HG02981 (cell line): Measurements from ENCODE around the gene CS.
A peak's percentile ranks its signal among the peaks of the same experiment; 100 is the strongest.
"Not testable (repeated sequence)": the region's sequence is repeated elsewhere in the genome, so short reads cannot be mapped to it uniquely, and the experiment has no call there.

Experiments used
- ATAC-seq: cut with Tn5 transposase; IDR thresholded peaks from one replicate; pipeline ENCODE4 v1.9.1; 2021; ENCODE audit warnings: mild to moderate bottlenecking, moderate library complexity; ENCODE audit not compliant: unreplicated experiment

Gene CS

DNA sequence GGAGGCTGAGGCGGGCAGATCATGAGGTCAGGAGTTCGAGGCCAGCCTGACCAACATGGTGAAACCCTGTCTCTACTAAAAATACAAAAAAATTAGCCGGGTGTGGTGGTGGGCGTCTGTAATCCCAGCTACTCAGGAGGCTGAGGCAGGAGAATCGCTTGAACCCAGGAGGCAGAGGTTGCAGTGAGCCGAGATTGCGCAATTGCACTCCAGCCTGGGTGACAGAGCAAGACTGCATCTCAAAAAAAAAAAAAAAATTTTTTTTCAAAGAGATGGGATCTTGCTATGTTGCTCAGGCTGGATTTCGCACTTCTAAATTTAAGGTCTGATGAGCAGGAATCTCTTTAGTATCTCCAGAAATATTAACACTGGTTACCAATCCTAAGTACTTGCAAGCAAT lies 21.5 kb upstream of the CS start:
- not testable (repeated sequence) for ATAC-seq

DNA sequence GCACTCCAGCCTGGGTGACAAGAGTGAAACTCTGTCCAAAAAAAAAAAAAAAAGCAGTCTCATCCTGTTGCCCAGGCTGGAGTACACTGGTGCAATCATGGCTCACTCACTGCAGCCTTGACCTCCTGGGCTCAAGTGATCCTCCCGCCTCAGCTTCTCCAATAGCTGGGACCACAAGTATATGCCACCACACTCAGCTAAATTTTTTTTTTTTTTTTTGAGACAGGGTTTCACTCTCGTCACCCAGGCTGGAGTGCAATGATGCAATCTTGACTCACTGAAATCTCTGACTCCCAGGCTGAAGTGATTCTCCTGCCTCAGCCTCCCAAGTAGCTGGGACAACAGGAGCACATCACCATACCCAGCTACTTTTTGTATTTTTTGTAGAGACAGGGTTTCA lies 20.9 kb upstream of the CS start:
- no peak for ATAC-seq

DNA sequence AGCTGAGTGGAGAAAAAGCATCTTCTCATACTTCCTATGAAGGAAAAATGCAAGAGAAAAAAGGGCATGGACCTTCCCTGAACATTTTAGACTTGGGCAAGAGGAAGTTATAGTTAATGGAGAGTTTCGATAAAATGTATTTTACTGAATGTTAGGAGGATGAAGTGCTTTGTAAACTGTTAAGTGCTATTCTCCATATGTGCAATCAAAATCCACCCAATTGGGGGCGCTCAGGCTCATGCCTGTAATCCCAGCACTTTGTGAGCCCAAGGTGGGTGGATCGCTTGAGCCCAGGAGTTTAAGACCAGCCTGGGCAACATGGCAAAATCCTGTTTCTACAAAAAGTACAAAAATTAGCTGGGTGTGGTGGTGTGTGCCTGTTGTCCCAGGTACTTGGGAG lies 17.5 kb upstream of the CS start:
- no peak for ATAC-seq

DNA sequence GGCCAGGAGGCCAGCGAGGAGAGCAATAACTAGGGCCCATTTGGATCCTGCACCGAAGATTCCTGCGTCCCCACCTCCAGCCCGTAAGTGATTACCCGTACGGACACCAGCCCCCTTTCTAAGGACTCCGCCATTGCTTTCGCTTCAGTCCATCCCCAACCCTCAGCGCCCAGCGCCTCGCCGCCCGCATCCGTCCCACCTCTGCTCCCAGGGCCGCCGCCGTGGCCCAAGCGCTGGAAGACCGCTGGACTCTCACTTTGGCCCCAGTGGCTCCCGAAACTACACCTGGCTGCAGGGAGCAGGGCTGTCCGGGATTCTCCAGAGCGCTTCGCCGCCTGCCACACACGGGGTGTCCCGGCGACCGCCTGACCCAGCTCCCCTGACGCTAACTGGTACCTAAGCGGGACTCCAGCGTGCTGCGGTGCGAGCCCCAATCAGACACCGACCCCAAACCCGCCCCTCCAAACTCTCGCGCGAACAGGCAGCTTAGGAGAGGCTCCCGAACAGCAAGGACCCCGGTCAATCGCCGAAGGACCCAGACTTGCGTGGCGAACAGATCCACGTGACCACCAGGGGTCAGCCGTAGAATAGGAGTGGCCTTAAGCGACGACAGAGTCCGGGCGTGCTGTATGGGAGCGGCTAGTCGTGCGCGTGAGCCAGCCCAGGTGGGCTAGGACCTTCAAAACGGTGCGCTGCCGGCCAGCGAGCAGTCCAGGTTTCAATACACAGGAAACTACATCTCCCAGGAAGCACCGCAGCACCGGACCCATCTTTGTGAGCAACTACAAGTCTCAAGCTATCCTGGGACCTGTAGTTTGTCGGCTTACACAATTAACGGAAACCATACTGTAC lies 15.7 kb upstream of the CS start, which contains the start of gene CNPY2:
TSS of gene CNPY2 (minus strand) at position 367 of the 852 bp plus-strand sequence. CDS start 771 bp downstream, outside the sequence.
- peak; percentile 89 for ATAC-seq

DNA sequence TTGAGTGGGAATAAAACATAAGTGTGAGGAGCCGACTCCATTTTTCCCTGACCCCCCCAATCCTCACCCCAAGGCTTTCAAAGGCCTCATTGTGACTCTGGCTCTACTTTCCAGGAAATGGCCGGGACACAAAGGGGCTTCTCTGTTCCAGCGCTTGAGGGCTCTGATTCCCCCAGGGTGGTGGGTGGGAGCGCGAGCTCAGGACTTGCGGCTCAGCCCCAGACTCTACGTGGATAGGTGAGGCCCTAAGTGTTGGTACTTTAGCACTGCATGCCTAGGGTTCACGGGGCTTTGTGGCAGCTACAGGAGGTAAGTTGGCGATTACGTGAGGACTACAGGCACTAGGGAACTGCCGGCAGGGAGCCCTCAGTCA lies 15.1 kb upstream of the CS start:
- ATAC-seq, result no peak

DNA sequence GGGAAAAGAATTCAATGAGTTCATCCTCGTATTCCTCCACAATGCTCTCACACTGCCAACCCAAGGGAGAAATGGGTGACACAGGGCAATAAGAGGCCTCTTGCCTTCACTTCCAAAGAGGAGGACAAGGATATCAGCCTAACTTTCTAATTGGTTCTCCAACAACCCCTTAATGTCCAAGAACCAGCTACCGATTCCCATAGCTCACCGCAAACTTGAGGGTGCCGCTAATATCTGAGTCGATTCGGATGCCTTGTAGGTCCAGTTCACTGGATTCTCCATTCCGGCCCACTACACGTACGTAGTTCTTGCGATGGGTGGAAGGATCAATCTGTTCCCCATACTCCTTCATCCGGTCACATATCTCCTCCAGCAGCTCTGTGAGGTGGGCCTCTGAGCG lies 10.9 kb upstream of the CS start:
- ATAC-seq, result no peak

DNA sequence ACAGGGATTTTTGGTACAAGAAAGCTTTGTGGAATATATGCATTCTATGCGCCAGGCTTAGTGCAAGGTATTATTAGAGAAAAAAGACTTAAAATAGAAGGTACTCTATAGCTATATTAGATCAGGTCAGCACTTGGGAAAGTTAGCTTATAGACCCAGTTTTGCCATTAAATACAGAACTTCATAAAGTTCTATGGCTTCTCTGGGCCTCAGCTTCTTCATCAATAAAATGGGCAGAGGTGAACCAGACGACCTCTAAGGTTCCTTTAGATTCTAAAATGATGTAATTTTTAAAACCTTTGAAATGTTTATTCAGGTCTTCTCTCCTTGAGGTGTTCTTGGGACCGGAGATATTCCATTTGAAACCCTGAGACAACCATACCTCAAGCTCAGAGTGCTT lies 8.6 kb upstream of the CS start:
- ATAC-seq, result no peak

DNA sequence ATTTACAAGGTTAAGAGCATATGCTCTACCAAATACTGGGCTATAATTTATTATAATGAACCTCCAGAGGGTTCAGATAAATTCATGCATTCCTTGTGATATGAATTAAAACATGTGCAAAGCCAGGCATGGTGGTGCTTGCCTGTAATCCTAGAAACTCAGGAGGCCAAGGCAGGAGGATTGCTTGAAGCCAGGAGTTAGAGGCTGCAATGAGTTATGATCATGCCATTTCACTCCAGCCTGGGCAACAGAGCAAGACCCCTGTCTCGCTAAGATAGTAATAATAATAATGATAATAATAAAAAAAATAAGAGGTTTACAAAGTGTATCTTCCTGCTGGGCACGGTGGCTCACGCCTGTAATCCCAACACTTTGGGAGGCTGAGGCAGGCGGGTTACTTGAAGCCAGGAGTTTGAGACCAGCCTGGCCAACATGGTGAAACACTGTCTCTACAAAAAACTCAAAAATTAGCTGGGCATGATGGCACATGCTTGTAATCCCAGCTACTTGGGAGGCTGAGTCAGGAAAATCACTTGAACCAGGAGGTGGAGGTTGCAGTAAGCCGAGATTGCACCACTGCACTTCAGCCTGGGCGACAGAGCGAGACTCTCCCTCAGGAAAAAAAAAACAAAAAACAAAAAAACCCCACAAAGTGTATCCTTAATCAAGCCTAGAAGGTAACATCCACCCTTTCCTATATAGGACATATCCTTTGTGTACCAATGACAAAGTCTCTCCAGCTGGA lies 7.3 kb upstream of the CS start:
- ATAC-seq, result no peak

DNA sequence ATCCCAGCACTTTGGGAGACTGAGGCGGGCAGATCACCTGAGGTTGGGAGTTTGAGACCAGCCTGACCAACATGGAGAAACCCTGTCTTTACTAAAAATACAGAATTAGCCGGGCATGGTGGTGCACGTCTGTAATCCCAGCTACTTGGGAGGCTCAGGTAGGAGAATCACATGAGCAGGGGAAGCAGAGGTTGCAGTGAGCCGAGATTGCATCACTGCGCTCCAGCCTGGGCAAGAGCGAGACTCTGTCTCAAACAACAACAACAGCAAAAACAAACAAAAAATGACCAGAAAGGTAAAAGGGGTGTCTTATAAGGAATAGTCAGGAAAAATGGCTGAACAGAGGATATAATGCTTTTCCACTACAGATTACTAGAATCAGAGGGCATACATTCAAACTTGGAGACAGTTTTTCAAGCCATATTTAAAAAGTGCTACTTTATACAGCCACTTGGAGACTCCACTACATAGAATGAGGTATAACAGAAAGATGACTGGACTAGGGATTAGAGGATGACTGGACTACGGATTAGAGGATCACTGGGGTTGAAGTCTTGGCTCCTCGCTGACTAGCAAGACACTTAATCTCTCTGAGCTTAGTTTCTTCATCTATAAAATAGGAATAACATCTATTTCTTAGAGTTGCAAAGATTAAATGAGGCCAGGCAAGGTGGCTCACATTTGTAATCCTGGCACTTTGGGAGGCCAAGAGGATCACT lies 4.9 kb upstream of the CS start:
- ATAC-seq, result no peak

DNA sequence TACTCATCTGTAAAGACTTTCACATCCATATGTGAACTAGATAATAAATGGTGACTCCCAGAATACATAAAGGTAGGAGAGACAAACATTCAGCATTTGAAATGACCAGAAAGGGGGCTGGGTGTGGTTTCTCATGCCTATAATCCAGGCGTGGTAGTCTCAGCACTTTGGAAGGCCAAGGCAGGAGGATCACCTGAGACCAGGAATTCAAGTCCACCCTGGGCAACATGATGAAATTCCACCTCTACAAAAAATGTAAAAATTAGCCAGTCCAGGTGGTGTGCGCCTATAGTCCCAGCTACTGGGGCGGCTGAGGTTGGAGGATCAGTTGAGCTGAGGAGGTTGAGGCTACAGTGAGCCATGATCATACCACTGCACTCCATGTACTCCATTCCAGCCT lies 4.1 kb upstream of the CS start:
- no peak for ATAC-seq

DNA sequence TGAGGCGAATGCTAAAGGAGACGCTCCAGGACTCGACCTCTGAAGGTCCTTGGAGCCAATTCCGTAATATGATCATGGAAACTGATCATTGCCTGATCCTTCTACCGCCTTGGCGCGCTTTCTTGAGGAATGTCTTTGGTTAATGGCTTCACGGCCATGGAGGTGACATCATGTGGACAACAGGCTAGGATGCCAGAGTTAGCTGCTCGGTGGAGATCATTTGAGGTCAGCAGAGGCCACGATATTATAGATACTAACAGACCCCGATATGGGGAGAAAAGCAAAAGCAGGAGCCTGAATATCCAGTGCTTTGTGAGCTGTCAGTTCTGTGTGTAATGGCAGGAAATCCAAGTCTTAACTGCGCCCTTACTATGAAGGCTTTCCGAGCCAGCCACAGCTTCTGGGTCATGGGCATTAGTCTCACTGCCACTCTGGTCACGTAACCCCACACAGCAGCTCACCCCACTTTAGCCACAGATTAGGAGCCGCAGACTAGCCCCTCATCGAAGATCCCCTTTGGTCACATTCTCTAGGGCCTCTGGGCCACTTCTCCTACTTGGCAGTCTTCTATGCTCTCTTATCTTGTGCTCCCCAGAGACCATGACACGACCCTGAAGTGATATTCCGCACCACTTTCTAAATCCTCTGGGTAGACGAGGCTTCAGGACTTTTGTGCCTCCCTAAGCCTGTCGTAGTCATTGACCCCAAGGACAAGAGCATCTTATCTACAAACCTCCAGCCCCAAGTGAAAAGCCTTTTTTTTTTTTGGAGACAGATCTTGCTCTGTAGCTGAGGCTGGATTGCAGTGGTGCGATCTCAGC lies 724 bp upstream of the CS start:
- ATAC-seq, result no peak

DNA sequence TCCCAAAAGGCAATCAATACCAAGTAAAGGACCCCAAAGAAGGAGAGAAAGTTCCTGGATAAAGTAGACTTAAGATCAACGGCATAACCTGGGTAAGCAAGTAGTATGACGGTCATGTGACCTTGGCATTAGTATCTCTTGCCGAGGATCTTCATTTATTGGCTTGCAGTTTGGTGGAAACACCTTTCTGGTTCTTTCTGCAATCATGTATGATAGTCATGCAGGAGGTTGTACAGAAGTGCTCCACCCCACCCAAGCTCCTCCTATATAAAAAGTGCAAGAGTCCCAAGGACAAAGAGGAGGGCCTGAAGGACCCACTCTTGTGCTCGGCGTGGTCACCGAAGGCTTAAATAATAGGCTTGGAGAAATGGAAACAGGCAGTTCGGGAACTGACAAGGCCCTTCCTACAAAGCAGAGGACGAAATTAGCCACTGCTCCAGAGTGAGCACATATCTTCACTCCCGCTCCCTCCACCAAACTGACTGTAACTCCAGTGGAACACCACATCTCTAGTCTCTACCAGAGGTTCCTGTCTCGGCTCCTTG lies 750 bp downstream of the CS start:
- ATAC-seq, result no peak

DNA sequence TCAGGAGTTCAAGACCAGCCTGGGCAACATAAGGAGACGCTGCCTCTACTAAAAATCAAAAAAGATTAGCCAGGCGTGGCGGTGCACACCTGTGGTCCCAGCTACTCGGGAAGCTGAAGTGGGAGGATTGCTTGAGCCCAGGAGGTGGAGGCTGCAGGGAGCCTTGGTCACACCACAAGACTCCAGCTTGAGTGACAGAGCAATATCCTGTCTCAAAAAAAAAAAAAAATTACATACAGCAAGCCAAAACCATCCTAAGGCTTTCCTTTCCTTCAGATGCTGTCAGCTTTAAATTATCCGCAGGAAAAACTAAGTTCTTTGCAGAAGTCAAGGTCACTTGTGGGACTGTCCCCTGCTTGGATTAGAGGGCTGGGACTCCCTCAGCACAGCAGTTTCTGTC lies 1.3 kb downstream of the CS start:
- ATAC-seq, result no peak

DNA sequence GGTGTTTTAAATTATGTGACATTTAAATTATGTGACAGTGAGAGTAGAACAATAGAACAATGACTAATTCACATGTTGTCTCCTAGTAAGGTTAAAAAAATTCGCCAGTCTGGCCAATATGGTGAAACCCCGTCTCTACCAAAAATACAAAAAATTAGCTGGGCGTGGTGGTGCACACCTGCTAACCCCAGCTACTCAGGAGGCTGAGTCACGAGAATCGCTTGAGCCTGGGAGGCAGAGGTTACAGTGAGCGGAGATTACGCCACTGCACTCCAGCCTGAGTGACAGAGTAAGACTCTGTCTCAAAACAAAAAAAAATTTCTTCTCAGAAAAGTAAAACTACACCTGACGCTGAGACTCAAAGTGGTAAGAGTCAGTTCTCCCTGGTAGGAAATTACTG lies 2.7 kb downstream of the CS start:
- ATAC-seq, result no peak

DNA sequence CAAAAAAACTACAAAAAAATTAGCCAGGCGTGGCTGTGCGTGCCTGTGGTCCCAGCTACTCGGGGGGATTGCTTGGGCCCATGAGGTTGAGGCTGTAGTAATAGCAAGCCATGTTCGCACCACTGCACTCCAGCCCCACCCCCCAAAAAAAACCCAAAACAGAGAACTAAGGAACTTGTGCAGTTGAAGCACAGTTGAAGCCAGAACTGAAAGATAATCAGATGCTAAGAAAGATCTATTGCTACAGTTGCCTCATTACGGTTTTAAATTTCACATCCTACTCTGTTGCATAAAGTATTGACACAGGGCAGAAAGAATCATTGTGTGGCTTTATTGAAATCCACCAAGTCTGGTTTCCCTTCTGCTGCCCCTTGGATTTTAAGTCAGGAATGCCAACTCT lies 3.8 kb downstream of the CS start:
- ATAC-seq, result no peak

DNA sequence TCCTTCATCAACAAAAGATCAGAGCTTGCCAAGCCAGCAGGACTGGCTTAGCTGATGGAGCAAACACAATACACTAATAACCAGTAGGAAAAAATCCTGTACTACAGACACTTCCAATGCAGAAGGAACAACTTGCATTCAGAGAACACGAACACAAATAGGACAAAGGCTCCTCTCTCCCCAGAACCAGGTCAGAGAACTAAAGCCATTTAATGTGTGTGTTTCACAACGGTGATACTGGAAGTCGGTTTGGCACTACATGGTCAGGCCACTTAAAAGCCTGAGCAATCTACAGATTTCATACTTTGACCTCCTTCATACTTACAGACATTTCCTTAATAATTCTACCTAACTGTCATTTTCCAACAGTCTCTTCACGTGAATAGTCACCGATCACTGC lies 6.3 kb downstream of the CS start:
- ATAC-seq, result no peak

DNA sequence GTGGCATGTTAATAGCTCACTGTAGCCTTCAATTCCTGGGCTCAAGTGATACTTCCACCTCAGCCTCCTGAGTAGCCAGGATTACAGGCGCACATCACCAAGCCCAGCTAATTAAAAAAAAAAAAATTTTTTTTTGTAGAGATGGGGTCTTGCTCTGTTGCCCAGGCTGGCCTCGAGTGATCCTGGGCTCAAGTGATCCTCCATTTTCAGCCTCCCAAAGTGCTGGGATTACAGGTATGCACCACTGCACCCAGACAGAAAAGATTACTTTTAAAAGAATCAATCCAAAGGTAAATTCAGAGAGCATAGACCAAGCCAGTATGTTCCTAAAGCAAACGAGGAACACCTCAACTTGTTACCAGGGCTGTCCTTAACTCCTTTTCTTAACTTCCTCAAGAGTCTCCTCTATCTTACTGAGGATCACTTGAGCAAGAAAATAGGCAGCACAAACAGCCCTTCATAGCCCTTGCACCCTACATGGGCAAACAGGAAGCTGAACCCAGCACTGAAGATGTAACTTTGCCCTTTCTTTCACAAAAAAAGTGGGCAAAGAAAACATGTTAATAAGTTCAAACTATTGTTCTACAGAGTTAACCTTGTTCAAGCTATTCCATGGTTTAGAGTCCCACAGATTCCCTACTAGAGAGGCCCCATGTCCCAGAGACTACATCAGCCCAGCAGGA lies 11.3 kb downstream of the CS start:
- ATAC-seq, result no peak

DNA sequence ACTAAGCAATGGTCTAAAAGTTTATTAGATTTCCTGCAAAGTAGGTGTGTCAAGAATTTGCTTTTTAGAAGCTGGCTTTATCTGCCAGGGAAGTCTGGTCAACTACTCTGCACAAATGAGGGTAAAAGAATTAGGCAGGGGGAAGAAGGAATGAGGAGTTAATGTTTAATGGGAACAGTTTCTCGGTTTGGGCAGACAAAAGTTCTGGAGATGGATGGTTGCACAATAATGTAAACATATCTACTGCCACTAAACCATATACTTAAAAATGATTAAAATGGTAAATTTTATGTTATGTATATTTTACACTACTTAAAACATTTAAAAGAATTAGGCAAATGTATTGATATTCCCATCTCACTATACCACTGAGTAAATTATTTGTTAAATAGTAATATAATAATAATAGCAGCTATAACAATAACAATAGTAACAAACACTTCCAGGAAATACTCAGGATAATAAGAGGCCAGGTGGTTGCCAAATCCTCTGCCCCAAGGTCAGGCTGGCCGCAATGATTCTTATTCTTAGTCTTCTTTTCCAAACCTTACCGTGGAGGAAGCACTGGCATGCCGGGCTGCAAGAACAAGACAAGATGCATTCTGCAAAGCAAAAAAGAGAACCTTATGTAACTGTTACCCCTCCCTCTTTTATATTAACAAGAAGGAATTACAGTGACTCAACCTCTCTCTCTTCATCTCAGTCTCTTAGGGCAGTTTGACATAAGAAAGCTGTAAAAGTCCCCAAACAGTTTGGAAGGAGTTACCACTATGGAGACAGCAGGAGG lies 13.9 kb downstream of the CS start:
- ATAC-seq, result no peak

DNA sequence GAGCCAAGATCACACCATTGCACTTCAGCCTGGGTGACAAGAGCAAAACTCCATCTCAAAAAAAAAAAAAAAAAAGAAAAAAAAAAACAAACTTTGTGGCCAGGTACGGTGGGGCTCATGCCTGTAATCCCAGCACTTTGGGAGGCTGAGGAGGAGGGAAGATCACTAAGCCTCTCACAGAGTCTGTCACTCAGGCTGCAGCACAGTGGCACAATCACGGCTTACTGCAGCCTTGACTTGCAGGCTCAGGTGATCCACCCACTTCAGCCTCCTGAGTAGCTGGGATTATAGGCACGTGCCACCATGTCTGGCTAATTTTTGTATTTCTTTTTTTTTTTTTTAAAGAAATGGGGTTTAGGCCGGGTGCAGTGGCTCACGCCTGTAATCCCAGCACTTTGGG lies 15.9 kb downstream of the CS start:
- not testable (repeated sequence) for ATAC-seq
